Measurements from ENCODE around the gene GRAMD4. TPM values are rescaled to one million over a fixed set of nuclear protein-coding genes. Genes with fewer than 3 reads are reported as not detected.

The GRAMD4 gene
- total RNA-seq, 1 experiment from 2014 or later: 23.4 TPM

GRCh38 chr22:46691571-46691970 lies 71.4 kb downstream of the GRAMD4 start:
- no peaks in the 10 kb centered on the region for H3K27me3 Mint-ChIP-seq (ENCODE audit: insufficient read depth, unreplicated experiment)
- ChIA-PET CTCF (no interaction called here), POLR2A (no interaction called here)

GRCh38 chr22:46693634-46694415 lies 73.6 kb downstream of the GRAMD4 start:
- Mint-ChIP-seq H3K27ac (ENCODE audit: unreplicated experiment) (no peak overlapping the region), H3K4me3 (ENCODE audit: unreplicated experiment) (no peak overlapping the region), H3K36me3 (ENCODE audit: insufficient read depth, unreplicated experiment) (peaks cover 50% of the 10 kb centered on the region), H3K27me3 (ENCODE audit: insufficient read depth, unreplicated experiment) (no peaks in the 10 kb centered on the region), H3K9me3 (ENCODE audit: unreplicated experiment) (no peaks in the 10 kb centered on the region), H3K4me1 (ENCODE audit: low read depth, unreplicated experiment) (no peaks in the 10 kb centered on the region)
- no peaks in the 10 kb centered on the region for H3K27me3 ChIP-seq (replicated peaks; ENCODE audit: control insufficient read depth, insufficient read depth, low read length)
- peaks cover 2% of the 10 kb centered on the region for H3K36me3 ChIP-seq (ENCODE audit: control insufficient read depth, insufficient read depth, low read length)
- ChIA-PET CTCF (no interaction called here), POLR2A (no interaction called here)
- no peak for TF ChIP-seq CTCF (IDR thresholded peaks at IDR 0.05; ENCODE audit: insufficient read depth in 1 of 2, low read depth in 1 of 2, low read length in 1 of 2, severe bottlenecking in 1 of 2, unreplicated experiment in 1 of 2)
- DNase-seq: no peak
- H3K4me3 ChIP-seq (ENCODE audit: low read depth, low read length): no peak overlapping the region
- no peaks in the 10 kb centered on the region for H3K9me3 ChIP-seq
- intact Hi-C loops (cut with micrococcal nuclease; ENCODE audit: unreplicated experiment): no loop called here
- no TSS peak for BruUV-seq (replicated peaks)
- no peaks in the 10 kb centered on the region for H3K4me1 ChIP-seq

More at GRCh38 chr22:46691571-46691970, 71.4 kb downstream of the GRAMD4 start:
- no peak overlapping the region for H3K27ac Mint-ChIP-seq (ENCODE audit: unreplicated experiment)
- H3K36me3 Mint-ChIP-seq (ENCODE audit: insufficient read depth, unreplicated experiment): peaks cover 40% of the 10 kb centered on the region
- peaks cover 2% of the 10 kb centered on the region for H3K36me3 ChIP-seq (ENCODE audit: control insufficient read depth, insufficient read depth, low read length)
- no peaks in the 10 kb centered on the region for H3K27me3 ChIP-seq (replicated peaks; ENCODE audit: control insufficient read depth, insufficient read depth, low read length)
- H3K4me3 Mint-ChIP-seq (ENCODE audit: unreplicated experiment): no peak overlapping the region
- H3K4me1 Mint-ChIP-seq (ENCODE audit: low read depth, unreplicated experiment): no peaks in the 10 kb centered on the region
- H3K9me3 ChIP-seq: no peaks in the 10 kb centered on the region
- H3K4me3 ChIP-seq (ENCODE audit: low read depth, low read length): no peak overlapping the region
- no peaks in the 10 kb centered on the region for H3K4me1 ChIP-seq
- intact Hi-C loops (cut with micrococcal nuclease; ENCODE audit: unreplicated experiment): no loop called here
- no peak for DNase-seq
- H3K9me3 Mint-ChIP-seq (ENCODE audit: unreplicated experiment): no peaks in the 10 kb centered on the region
- no peak for TF ChIP-seq CTCF (IDR thresholded peaks at IDR 0.05; ENCODE audit: insufficient read depth in 1 of 2, low read depth in 1 of 2, low read length in 1 of 2, severe bottlenecking in 1 of 2, unreplicated experiment in 1 of 2)
- no TSS peak for BruUV-seq (replicated peaks)

- BruUV-seq (replicated peaks): no TSS peak
- Mint-ChIP-seq H3K4me1 (ENCODE audit: low read depth, unreplicated experiment) (no peaks in the 10 kb centered on the region), H3K9me3 (ENCODE audit: unreplicated experiment) (no peaks in the 10 kb centered on the region), H3K4me3 (ENCODE audit: unreplicated experiment) (no peak overlapping the region), H3K27ac (ENCODE audit: unreplicated experiment) (no peak overlapping the region), H3K27me3 (ENCODE audit: insufficient read depth, unreplicated experiment) (no peaks in the 10 kb centered on the region), H3K36me3 (ENCODE audit: insufficient read depth, unreplicated experiment) (peaks cover 52% of the 10 kb centered on the region)
- Histone ChIP-seq H3K9me3 (no peaks in the 10 kb centered on the region), H3K4me1 (no peaks in the 10 kb centered on the region), H3K36me3 (ENCODE audit: control insufficient read depth, insufficient read depth, low read length) (peaks cover 2% of the 10 kb centered on the region), H3K4me3 (ENCODE audit: low read depth, low read length) (no peak overlapping the region), H3K27me3 (replicated peaks; ENCODE audit: control insufficient read depth, insufficient read depth, low read length) (no peaks in the 10 kb centered on the region)
- DNase-seq: no peak
- POLR2A ChIA-PET: no interaction called here
- CTCF ChIA-PET: no interaction called here
- intact Hi-C loops (cut with micrococcal nuclease; ENCODE audit: unreplicated experiment): no loop called here
- no peak for TF ChIP-seq CTCF (IDR thresholded peaks at IDR 0.05; ENCODE audit: insufficient read depth in 1 of 2, low read depth in 1 of 2, low read length in 1 of 2, severe bottlenecking in 1 of 2, unreplicated experiment in 1 of 2)
These were observed 74.4 kb downstream of the GRAMD4 start for GRCh38 chr22:46694416-46695170.

All from Caco-2 (cell line).